Esophagus squamous epithelium (tissue), 4 donors: ENCODE measurements around the gene PIGP.

Source experiments
- POLR2A ChIP-seq, 4 donors: fragments of 450-650 bp; IDR thresholded peaks; one replicate each; pipeline ENCODE4 v1.6.1; 2017; ENCODE audit warnings: antibody characterized with exemption in 4 of 4, mild to moderate bottlenecking in 4 of 4, moderate library complexity in 3 of 4
- TF ChIP-seq, protein P1 (sequence below), 6 experiments: fragments of 450-650 bp in 4 of 6; fragments of 200-600 bp in 2 of 6; sonication (generic) in 2 of 6; IDR thresholded peaks; one replicate each; pipeline ENCODE4 v1.5.1; 2016 to 2019; ENCODE audit warnings: antibody characterized with exemption in 6 of 6, mild to moderate bottlenecking in 4 of 6, moderate library complexity in 4 of 6

DNA sequence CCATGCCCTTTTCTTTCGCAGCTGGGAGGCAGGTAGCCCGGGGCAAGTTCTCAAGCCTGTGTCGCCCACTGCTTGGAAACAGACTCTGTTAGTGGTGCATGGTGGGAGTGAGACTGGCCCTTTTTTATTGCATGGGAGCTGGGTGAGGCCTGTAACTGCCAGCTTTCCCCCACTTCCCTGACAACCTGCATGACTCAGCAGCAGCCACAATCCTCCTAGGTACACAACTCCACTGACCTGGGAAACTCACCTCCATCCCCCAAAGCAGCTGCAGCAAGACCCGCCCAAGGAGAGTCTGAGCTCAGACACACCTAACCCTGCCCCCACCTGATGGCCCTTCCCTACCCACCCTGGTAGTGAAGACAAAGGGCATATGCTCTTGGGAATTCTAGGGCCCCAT lies 25.8 kb downstream of the PIGP start:
- TF ChIP-seq, protein P1, sequence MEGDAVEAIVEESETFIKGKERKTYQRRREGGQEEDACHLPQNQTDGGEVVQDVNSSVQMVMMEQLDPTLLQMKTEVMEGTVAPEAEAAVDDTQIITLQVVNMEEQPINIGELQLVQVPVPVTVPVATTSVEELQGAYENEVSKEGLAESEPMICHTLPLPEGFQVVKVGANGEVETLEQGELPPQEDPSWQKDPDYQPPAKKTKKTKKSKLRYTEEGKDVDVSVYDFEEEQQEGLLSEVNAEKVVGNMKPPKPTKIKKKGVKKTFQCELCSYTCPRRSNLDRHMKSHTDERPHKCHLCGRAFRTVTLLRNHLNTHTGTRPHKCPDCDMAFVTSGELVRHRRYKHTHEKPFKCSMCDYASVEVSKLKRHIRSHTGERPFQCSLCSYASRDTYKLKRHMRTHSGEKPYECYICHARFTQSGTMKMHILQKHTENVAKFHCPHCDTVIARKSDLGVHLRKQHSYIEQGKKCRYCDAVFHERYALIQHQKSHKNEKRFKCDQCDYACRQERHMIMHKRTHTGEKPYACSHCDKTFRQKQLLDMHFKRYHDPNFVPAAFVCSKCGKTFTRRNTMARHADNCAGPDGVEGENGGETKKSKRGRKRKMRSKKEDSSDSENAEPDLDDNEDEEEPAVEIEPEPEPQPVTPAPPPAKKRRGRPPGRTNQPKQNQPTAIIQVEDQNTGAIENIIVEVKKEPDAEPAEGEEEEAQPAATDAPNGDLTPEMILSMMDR (IDR thresholded peaks at IDR 0.05) = no peak
- no peak for TF ChIP-seq POLR2A (IDR thresholded peaks at IDR 0.05)
